HepG2 (cell line): ENCODE measurements around the gene SESN3. TPM values are rescaled to one million over a fixed set of nuclear protein-coding genes. Genes with fewer than 3 reads are reported as not detected.

Experiments used
- ATAC-seq: fragments of 200-7000 bp; cut with Tn5 transposase; 3 replicates; pipeline ENCODE4 v1.9.1; 2020; ENCODE audit warnings: mild to moderate bottlenecking, moderate library complexity
- BruUV-seq: library from RNA; stranded (reverse); fragments of 400-500 nt; replicated peaks from 2 replicates; lab custom pipeline; 2021; lab: Mats Ljungman, UMichigan
- CTCF ChIA-PET: fragments of 300-600 bp; formaldehyde crosslinking; extraction: SDS; loops from one replicate; lab custom pipeline; 2021; ENCODE audit warnings: low total read pairs, inconsistent platforms, low intra/inter-chr PET ratio; lab: Yijun Ruan, JAX
- POLR2A ChIA-PET: fragments of 350-600 bp; sonication (Branson Sonifier 250); formaldehyde crosslinking; loops from one replicate; lab custom pipeline; 2020; ENCODE audit warnings: antibody characterized with exemption, inconsistent platforms; lab: Yijun Ruan, JAX
- DNase-seq: peaks from one replicate; pipeline ENCODE4 v3.0.0-alpha.2; 2015; ENCODE audit warnings: low spot score
- FAIRE-seq: peaks from 3 replicates; lab custom pipeline; 2011; peaks lifted over from hg19 to GRCh38; lab: Jason Lieb, UNC
- H2AFZ ChIP-seq: one replicate; pipeline ENCODE4 v1.6.1; 2011; ENCODE audit warnings: low read length, inconsistent platforms
- H3K27ac ChIP-seq: fragments of 300-600 bp; 3 replicates; pipeline ENCODE4 v1.8.0; 2011; ENCODE audit warnings: mixed run types, mild to moderate bottlenecking, mixed read lengths, low read length, inconsistent platforms; ENCODE audit not compliant: insufficient read depth; ENCODE audit errors: extremely low read length
- H3K27me3 ChIP-seq, 2 experiments: fragments of 200-600 bp in 1 of 2; 2 replicates in 1 of 2; 3 replicates in 1 of 2; pipeline versions ENCODE4 v1.6.0 to v1.8.0; 2011; ENCODE audit warnings: low read length in 2 of 2, mild to moderate bottlenecking in 2 of 2, moderate library complexity in 2 of 2, inconsistent platforms in 1 of 2; ENCODE audit not compliant: insufficient read depth in 2 of 2, control insufficient read depth in 1 of 2
- H3K36me3 ChIP-seq, 2 experiments: fragments of 200-600 bp in 1 of 2; replicated peaks in 1 of 2; 2 replicates in 1 of 2; 3 replicates in 1 of 2; pipeline versions ENCODE4 v1.5.1 to v1.8.0; 2011; ENCODE audit warnings: low read length in 2 of 2, inconsistent platforms in 1 of 2; ENCODE audit not compliant: insufficient read depth in 2 of 2, control insufficient read depth in 1 of 2
- H3K4me1 ChIP-seq: 2 replicates; pipeline ENCODE4 v1.5.1; 2012; ENCODE audit warnings: low read length, inconsistent platforms; ENCODE audit not compliant: insufficient read depth
- H3K4me2 ChIP-seq: 2 replicates; pipeline ENCODE4 v1.6.0; 2011; ENCODE audit warnings: low read depth, low read length, inconsistent platforms
- H3K4me3 ChIP-seq, 3 experiments: fragments of 200-600 bp in 1 of 3; sonication (generic), shearing (Covaris generic) in 1 of 3; replicated peaks in 1 of 3; 2 replicates each; pipeline ENCODE4 v1.5.1; 2011 to 2016; ENCODE audit warnings: low read length in 3 of 3, inconsistent platforms in 2 of 3, low read depth in 2 of 3, mild to moderate bottlenecking in 2 of 3, control low read depth in 1 of 3, mixed read lengths in 1 of 3; ENCODE audit not compliant: insufficient read depth in 1 of 3
- H3K79me2 ChIP-seq: one replicate; pipeline ENCODE4 v1.6.1; 2011; ENCODE audit warnings: low read length, inconsistent platforms; ENCODE audit not compliant: insufficient read depth
- H3K9ac ChIP-seq: 2 replicates; pipeline ENCODE4 v1.6.0; 2011; ENCODE audit warnings: mild to moderate bottlenecking, low read depth, low read length, inconsistent platforms; ENCODE audit not compliant: insufficient read depth
- H3K9me3 ChIP-seq: 2 replicates; pipeline ENCODE4 v1.5.1; 2012; ENCODE audit warnings: mild to moderate bottlenecking, low read length
- H4K20me1 ChIP-seq: 2 replicates; pipeline ENCODE4 v1.6.0; 2011; ENCODE audit warnings: inconsistent platforms, mild to moderate bottlenecking, low read length, moderate library complexity; ENCODE audit not compliant: insufficient read depth
- DNMT3B ChIP-seq: conservative IDR thresholded peaks from 2 replicates; pipeline ENCODE4 v1.6.1; 2016; ENCODE audit warnings: missing biosample characterization, control low read depth
- KDM2A ChIP-seq: sonication (generic); formaldehyde crosslinking; IDR thresholded peaks from 2 replicates; pipeline ENCODE4 v1.4.0; 2020; ENCODE audit warnings: low read depth, missing genetic modification reagents, borderline replicate concordance
- MNT ChIP-seq: fragments of 450-650 bp; IDR thresholded peaks from 2 replicates; pipeline ENCODE4 v1.6.1; 2016
- WGBS: methylation state at CpG from one replicate; pipeline ENCODE4 v1.1.6; 2017; ENCODE audit warnings: low lambda C conversion rate; 5-methylcytosine and 5-hydroxymethylcytosine counted together
- in situ Hi-C: cut with HindIII; loops from 2 replicates; pipeline ENCODE4 v1.10.0; 2017; ENCODE audit warnings: low pct_unique_long_range_greater_than_20kb; ENCODE audit not compliant: extremely low pct_ligation_motif_present
- intact Hi-C: fragments of 100-400 bp; cut with micrococcal nuclease; formaldehyde crosslinking; loops from one replicate; pipeline ENCODE4 v1.10.0; 2022; ENCODE audit not compliant: unreplicated experiment
- polyA plus RNA-seq, 8 experiments: library from polyadenylated mRNA; depleted of rRNA in 3 of 8; stranded (reverse) in 7 of 8; unstranded in 1 of 8; fragments of >200 nt; fragmentation: Illumina TruSeq in 4 of 8; extraction: Trizol in 4 of 8; gene quantifications; 2 replicates each; pipeline versions ENCODE4 v1.2.1 to v1.2.3, GENCODE V29; 2011 to 2016; ENCODE audit warnings: low read depth in 4 of 8, missing spikeins in 1 of 8, mixed read lengths in 1 of 8; ENCODE audit not compliant: insufficient read depth in 1 of 8
- total RNA-seq, 5 experiments: library from RNA; depleted of rRNA; stranded (reverse); fragments of >200 nt; fragmentation: Illumina TruSeq; extraction: Trizol; gene quantifications; 2 replicates each; pipeline ENCODE4 v1.2.3, GENCODE V29; 2016; ENCODE audit warnings: low read depth in 1 of 5

SESN3 gene
- total and polyA plus RNA-seq, 2 of the 13 experiments (the other 11 are each of a cell fraction or from before 2014, with no cell fraction given) = 0.53 to 0.86 TPM

DNA sequence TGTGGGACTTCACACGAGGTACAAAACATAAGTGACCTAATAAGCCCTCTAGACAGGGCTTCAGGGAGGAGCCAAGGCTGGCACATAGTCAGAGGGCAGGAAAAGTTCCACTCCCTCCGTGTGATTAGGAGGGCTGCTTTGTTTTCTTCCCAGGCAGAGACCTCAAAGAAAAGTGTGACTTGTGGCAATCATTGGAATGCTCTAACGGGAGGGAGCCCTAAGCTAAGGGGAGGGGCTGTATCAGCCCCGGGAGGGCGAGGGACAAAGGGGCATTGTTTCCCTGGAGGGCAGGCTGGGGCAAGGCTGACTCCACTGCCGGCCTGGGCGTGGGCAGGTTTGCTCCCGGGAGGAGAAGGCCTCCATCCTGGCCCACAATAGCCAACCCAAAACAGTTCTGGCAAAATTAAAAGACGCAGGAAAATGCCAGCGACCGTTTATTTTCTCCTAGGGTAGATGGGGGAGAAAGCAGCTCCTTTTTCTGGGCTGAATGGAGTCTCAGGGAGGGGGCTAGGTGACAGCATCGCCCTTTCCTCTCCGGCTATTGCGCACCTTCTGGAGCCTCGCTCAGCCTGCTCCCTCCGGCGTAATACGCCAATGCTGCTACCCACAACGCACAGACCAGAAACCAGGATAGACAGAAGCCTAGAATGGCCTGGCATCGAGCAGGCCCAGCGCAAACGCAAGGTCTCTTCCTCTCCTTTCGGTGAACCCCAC is 81.2 kb downstream of the SESN3 start (continued):
- peak; percentile 72; the same call in 1 of the 2 replicates for TF ChIP-seq KDM2A
- TF ChIP-seq, all 625 proteins: peak for 63

- ChIA-PET CTCF (interaction anchor here (0.8 kb wide), 1 partner anchor 615 kb away, joined by 3 read pairs; no protein-coding TSS in a partner anchor), POLR2A (interaction anchor here (2.9 kb wide), 1 partner anchor 81 kb away, joined by 14 read pairs; the partner anchor contains the start of gene SRSF8)
- FAIRE-seq (no peak), DNase-seq (no peak), ATAC-seq (no peak)
- no peaks in the 10 kb centered on the region for H4K20me1 ChIP-seq
- intact Hi-C loops (loop anchor here (1.0 to 10.0 kb wide), 2 partner anchors 82 to 174 kb away; partner anchors contain the start of genes CWC15 and KDM4D), in situ Hi-C loops (loop anchor here (25.0 kb wide), 1 partner anchor 537 kb away; no protein-coding TSS in a partner anchor)
- no TSS peak for BruUV-seq
- no peaks in the 10 kb centered on the region; a peak in 1 of 5 replicates for H3K27me3 ChIP-seq
- H3K79me2 ChIP-seq = no peaks in the 10 kb centered on the region
- H3K27ac ChIP-seq = no peak overlapping the region
- H3K4me2 ChIP-seq = peak overlapping the region; percentile 50; the same call in 1 of the 2 replicates
- 7% methylated on average over 2 of the region's 2 CpGs for WGBS
- H3K9ac ChIP-seq = no peak overlapping the region
- no peak overlapping the region for H3K4me3 ChIP-seq
- no peaks in the 10 kb centered on the region for H3K36me3 ChIP-seq
- H3K9me3 ChIP-seq = no peaks in the 10 kb centered on the region
- H2AFZ ChIP-seq = no peak overlapping the region
- peaks cover 44% of the 10 kb centered on the region for H3K4me1 ChIP-seq
- TF ChIP-seq DNMT3B (no peak), MNT (peak; percentile 8; the same call in 1 of the 2 replicates)
These were observed 82.1 kb downstream of the SESN3 start for GRCh38 chr11:95148938-95149337.
